Measurements from ENCODE around the gene KLHL24. TPM values are rescaled to one million over a fixed set of nuclear protein-coding genes. Genes with fewer than 3 reads are reported as not detected.
A peak's percentile ranks its signal among the peaks of the same experiment; 100 is the strongest.
"Not testable (repeated sequence)": the region's sequence is repeated elsewhere in the genome, so short reads cannot be mapped to it uniquely, and the experiment has no call there.

The KLHL24 gene
- total RNA-seq, 2 experiments from 2014 or later, result 28.9 to 31.2 TPM

GRCh38 chr3:183688874-183689273 is 53.5 kb downstream of the KLHL24 start:
- no peak overlapping the region for H3K27ac Mint-ChIP-seq
- DNase-seq, result no peak
- no peaks in the 10 kb centered on the region for H3K36me3 Mint-ChIP-seq (ENCODE audit: low read depth)
- peaks cover 4% of the 10 kb centered on the region for H3K4me1 Mint-ChIP-seq
- H3K27me3 Mint-ChIP-seq, result no peaks in the 10 kb centered on the region
- ChIA-PET CTCF (interaction anchor here (1.1 kb wide), 1 partner anchor 9 kb away, joined by 5 read pairs; the partner anchor contains the start of gene YEATS2), POLR2A (interaction anchor here (1.5 kb wide), 1 partner anchor 9 kb away, joined by 7 read pairs; the partner anchor contains the start of gene YEATS2)
- no peaks in the 10 kb centered on the region for H3K9me3 Mint-ChIP-seq
- no peak overlapping the region for H3K4me3 Mint-ChIP-seq

GRCh38 chr3:183689621-183690020 is 54.2 kb downstream of the KLHL24 start:
- H3K4me3 Mint-ChIP-seq; H3K4me1 Mint-ChIP-seq; H3K27ac Mint-ChIP-seq; H3K36me3 Mint-ChIP-seq (ENCODE audit: low read depth); CTCF ChIA-PET; H3K9me3 Mint-ChIP-seq; H3K27me3 Mint-ChIP-seq; DNase-seq: not testable (repeated sequence)
- POLR2A ChIA-PET, result interaction anchor here (1.5 kb wide), 1 partner anchor 8 kb away, joined by 7 read pairs; the partner anchor contains the start of gene YEATS2

DNA sequence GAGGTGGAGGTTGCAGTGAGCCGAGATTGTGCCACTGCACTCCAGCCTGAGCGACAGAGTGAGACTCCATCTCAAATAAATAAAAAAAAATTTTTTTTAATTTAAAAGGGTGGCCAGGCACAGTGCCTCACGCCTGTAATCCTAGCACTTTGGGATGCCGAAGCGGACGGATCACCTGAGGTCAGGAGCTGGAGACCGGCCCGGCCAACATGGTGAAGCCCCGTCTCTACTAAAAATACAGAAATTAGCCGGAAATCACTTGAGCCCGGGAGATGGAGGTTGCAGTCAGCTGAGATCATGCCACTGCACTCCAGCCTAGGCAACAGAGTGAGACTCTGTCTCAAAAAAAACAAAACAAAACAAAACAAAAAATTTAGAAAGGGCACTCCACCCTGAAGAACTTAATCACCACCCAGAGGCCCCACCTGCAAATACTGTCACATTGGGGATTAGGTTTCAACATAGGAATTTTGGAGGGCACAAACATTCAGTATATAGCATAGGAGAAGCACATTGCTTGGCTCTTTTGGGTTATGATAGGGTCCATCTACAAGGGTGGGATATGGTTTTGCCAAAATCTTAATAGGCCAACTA is 55.1 kb downstream of the KLHL24 start:
- Mint-ChIP-seq H3K27me3 (no peaks in the 10 kb centered on the region), H3K36me3 (ENCODE audit: low read depth) (no peaks in the 10 kb centered on the region), H3K27ac (no peak overlapping the region), H3K4me1 (no peaks in the 10 kb centered on the region), H3K9me3 (no peaks in the 10 kb centered on the region), H3K4me3 (no peak overlapping the region)
- DNase-seq, result no peak
- POLR2A ChIA-PET, result no interaction called here
- CTCF ChIA-PET, result no interaction called here

- H3K36me3 Mint-ChIP-seq (ENCODE audit: low read depth), result no peaks in the 10 kb centered on the region
- no peak overlapping the region for H3K4me3 Mint-ChIP-seq
Measured at GRCh38 chr3:183692436-183692835, 57.0 kb downstream of the KLHL24 start.

DNA sequence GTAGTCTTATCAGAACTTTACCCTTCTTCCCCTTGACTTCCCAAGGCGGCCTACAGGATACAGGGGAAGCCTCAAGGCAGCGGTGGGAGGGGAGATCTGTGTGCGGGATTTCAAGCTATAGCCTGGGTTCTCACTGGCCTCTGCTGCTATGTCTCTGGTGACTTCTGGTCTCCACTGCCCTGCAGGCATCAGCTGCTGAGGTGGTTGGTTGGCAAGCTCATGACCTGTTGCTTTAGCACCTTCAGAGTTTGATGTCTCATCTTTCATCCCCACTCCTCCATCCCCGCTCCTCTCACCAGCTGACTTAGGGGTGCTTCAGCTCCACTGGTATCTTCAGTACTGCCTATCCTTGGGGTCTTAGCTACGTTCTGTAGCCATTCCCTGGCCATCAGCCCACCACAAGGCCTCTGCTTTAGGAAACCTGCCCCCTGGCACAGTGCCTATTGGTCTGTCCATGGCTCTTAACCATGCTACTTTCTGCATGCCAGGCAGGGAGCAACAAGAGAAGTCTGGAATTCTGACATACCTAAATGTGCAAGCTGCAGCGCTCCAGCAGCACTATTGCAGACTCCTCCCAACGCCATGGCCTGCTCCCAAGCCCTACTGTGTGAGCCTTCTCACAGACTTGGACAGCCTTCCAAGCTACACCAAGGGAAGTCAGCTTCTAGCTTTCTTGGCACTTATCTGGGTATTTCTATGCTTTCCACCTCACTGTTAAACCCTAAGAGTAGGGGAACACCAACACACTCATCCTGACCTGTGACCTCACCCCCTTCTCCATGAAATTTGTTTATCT is 60.3 kb downstream of the KLHL24 start:
- H3K9me3 Mint-ChIP-seq, result no peaks in the 10 kb centered on the region
- H3K4me3 Mint-ChIP-seq, result no peak overlapping the region
- peaks cover 24% of the 10 kb centered on the region for H3K36me3 Mint-ChIP-seq (ENCODE audit: low read depth)
- no peak for DNase-seq
- H3K4me1 Mint-ChIP-seq, result peaks cover 26% of the 10 kb centered on the region
- no peak overlapping the region for H3K27ac Mint-ChIP-seq
- no peaks in the 10 kb centered on the region for H3K27me3 Mint-ChIP-seq
- POLR2A ChIA-PET, result no interaction called here
- CTCF ChIA-PET, result interaction anchor here (1.1 kb wide), 1 partner anchor 216 kb away, joined by 3 read pairs; no protein-coding TSS in a partner anchor

More at GRCh38 chr3:183692436-183692835, 57.0 kb downstream of the KLHL24 start:
- ChIA-PET POLR2A (interaction anchor here (1.0 kb wide), 1 partner anchor 10 kb away, joined by 3 read pairs; no protein-coding TSS in a partner anchor), CTCF (no interaction called here)
- no peak overlapping the region for H3K27ac Mint-ChIP-seq
- no peak for DNase-seq
- H3K27me3 Mint-ChIP-seq, result no peaks in the 10 kb centered on the region
- no peaks in the 10 kb centered on the region for H3K9me3 Mint-ChIP-seq
- peaks cover 5% of the 10 kb centered on the region for H3K4me1 Mint-ChIP-seq

DNA sequence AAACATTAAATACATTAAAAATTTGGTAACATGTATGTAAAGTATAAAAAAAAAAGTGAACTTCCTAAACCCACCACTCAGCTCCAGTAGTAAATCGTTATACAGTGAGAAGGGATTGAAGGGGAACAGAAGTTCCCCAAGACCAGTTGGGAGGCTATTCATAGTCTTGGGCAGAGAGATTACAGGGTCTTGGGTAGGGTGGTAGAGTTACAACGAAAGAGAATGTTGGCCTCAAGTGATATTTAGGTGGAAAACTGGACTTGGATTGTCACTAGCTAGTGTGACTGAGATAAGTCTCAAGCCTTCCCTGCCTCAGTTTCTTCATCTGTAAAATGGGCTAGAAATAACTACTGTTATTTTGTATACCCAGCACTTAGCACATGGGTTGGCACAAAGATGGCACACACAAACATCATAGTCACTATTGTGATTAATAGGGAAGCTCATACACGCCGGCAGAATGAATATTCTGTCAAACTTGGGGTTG is 61.7 kb downstream of the KLHL24 start:
- Mint-ChIP-seq H3K4me3 (peak overlapping the region; percentile 75), H3K4me1 (peaks cover 36% of the 10 kb centered on the region), H3K27me3 (no peaks in the 10 kb centered on the region), H3K27ac (peak overlapping the region; percentile 72), H3K36me3 (ENCODE audit: low read depth) (peaks cover 36% of the 10 kb centered on the region), H3K9me3 (no peaks in the 10 kb centered on the region)
- no peak for DNase-seq
- CTCF ChIA-PET, result interaction anchor here (0.8 to 1.8 kb wide), 6 partner anchors 8 to 228 kb away, joined by 3 to 7 read pairs (median 5); partner anchors contain the start of genes KLHL24 and PARL
- POLR2A ChIA-PET, result interaction anchor here (0.8 to 3.5 kb wide), 18 partner anchors 8 to 902 kb away, joined by 3 to 85 read pairs (median 4); partner anchors contain the start of genes ABCC5, KLHL24, KLHL6 and MCF2L2

DNA sequence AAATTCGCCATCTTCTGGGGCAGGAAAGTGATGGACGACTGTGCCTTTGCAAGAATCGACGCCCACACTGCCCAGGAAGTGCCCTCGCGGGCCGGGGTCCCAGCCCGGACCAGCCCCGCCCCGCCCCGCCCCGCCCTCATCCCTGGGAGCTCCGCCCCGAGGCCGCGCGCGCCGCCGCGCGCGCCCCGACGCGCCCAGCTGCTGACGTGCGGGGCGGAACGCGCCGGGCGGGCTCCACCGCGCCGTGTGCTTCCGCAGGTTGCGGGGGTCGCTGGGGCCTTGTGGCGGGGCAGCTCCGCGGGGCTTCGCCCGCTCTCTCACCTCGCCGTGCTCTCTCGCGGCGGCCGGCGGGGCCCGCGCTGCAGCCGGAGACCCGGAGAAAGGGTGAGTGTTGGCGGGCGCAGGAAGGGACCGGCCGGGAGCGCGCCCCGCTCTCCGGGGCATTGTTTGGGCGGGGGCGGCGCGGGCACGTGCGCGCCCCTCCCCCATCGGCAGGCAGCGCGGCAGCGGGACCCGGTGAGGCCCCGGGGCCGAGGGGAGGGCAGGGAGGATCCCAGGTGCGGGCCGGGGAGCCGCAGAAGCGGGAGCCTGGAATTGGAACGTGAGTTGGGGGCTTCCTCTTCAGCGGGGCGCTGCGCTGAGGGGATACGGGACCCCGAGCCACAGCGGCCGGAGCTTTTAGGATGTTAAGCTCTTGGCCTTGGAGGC is 62.3 kb downstream of the KLHL24 start, which contains the start of gene YEATS2:
TSS of gene YEATS2 (plus strand) at position 188 of the 708 bp plus-strand sequence. CDS start 17,366 bp downstream, outside the sequence.
- peak within 1 kb of the TSS; percentile 82 for H3K4me3 Mint-ChIP-seq
- POLR2A ChIA-PET, result interaction anchor here (0.6 to 3.5 kb wide), 21 partner anchors 9 to 902 kb away, joined by 3 to 85 read pairs (median 4); partner anchors contain the start of genes ABCC5, KLHL24, KLHL6 and MCF2L2
- no peaks in the 10 kb centered on the region for H3K9me3 Mint-ChIP-seq
- H3K4me1 Mint-ChIP-seq, result peaks cover 36% of the 10 kb centered on the region
- peaks cover 36% of the 10 kb centered on the region for H3K36me3 Mint-ChIP-seq (ENCODE audit: low read depth)
- CTCF ChIA-PET, result interaction anchor here (0.8 to 1.8 kb wide), 6 partner anchors 9 to 228 kb away, joined by 3 to 7 read pairs (median 5); partner anchors contain the start of genes KLHL24 and PARL
- no peaks in the 10 kb centered on the region for H3K27me3 Mint-ChIP-seq
- peak; percentile 77 for DNase-seq
- peak within 1 kb of the TSS; percentile 72 for H3K27ac Mint-ChIP-seq

DNA sequence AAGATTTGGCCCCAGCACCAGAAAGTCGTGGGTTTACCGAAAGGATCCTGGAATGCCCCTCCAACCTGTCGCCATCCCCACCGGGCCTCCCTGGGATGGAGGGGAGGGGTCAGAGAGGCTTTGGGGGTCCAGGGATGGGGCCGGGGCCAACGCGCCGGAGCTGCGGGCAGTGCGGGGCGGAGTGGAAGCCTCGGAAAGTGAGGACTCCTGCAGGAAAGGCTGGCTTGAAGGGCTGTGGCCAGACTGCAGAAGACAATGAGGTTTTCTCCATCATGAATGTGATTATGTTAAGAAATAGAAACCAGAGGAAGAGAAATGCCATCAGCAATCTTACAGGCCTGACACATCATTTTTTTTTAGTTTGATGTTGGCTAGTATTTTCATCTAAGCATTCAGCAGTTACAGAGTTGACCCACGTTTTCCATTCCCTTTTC is 62.9 kb downstream of the KLHL24 start:
- peaks cover 37% of the 10 kb centered on the region for H3K36me3 Mint-ChIP-seq (ENCODE audit: low read depth)
- ChIA-PET CTCF (interaction anchor here (1.1 to 1.8 kb wide), 4 partner anchors 61 to 229 kb away, joined by 4 to 7 read pairs (median 5); partner anchors contain the start of gene KLHL24), POLR2A (interaction anchor here (0.6 to 3.5 kb wide), 12 partner anchors 9 to 270 kb away, joined by 3 to 85 read pairs (median 6); partner anchors contain the start of genes KLHL24 and MCF2L2)
- peak; percentile 40 for DNase-seq
- H3K9me3 Mint-ChIP-seq, result no peaks in the 10 kb centered on the region
- H3K4me1 Mint-ChIP-seq, result peaks cover 42% of the 10 kb centered on the region
- H3K4me3 Mint-ChIP-seq, result peak overlapping the region; percentile 82
- H3K27me3 Mint-ChIP-seq, result no peaks in the 10 kb centered on the region
- peak overlapping the region; percentile 72 for H3K27ac Mint-ChIP-seq

DNA sequence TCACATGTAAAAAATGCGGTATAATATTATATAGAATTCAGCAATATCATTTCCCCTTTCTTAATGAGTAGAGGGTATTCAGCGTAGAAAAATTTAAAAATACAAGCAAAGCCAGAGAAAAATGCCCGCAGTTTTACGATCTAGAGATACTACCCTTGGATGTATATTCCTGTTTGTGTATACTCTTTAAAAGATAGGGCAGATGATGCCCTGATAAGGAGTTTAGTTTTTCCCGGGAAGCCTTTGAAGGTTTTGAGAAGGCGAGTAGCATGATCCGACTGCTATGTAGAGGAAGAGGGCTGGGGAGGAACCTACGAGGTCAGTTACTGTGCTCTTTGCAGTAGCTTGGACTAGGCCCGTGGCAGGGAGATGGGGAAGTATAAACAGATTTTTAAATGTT is 63.3 kb downstream of the KLHL24 start:
- H3K4me3 Mint-ChIP-seq, result peak overlapping the region; percentile 82

GRCh38 chr3:183699238-183699947 is 64.0 kb downstream of the KLHL24 start:
- POLR2A ChIA-PET, result interaction anchor here (1.3 to 3.5 kb wide), 4 partner anchors 14 to 172 kb away, joined by 4 to 85 read pairs (median 8); partner anchors contain the start of gene KLHL24
- Mint-ChIP-seq H3K4me1 (peaks cover 48% of the 10 kb centered on the region), H3K4me3 (peak overlapping the region; percentile 82), H3K9me3 (no peaks in the 10 kb centered on the region), H3K36me3 (ENCODE audit: low read depth) (peaks cover 41% of the 10 kb centered on the region), H3K27ac (peak overlapping the region; percentile 72), H3K27me3 (no peaks in the 10 kb centered on the region)
- no peak for DNase-seq
- CTCF ChIA-PET, result interaction anchor here (0.7 to 1.1 kb wide), 2 partner anchors 68 to 268 kb away, joined by 3 to 5 read pairs; no protein-coding TSS in a partner anchor

More for the DNA sequence above, 63.3 kb downstream of the KLHL24 start:
- ChIA-PET CTCF (interaction anchor here (1.1 to 1.8 kb wide), 3 partner anchors 62 to 229 kb away, joined by 4 to 5 read pairs (median 5); no protein-coding TSS in a partner anchor), POLR2A (interaction anchor here (0.6 to 3.5 kb wide), 11 partner anchors 10 to 271 kb away, joined by 3 to 85 read pairs (median 7); partner anchors contain the start of genes KLHL24 and MCF2L2)
- Mint-ChIP-seq H3K36me3 (ENCODE audit: low read depth) (peaks cover 38% of the 10 kb centered on the region), H3K27me3 (no peaks in the 10 kb centered on the region), H3K27ac (peak overlapping the region; percentile 72), H3K9me3 (no peaks in the 10 kb centered on the region), H3K4me1 (peaks cover 45% of the 10 kb centered on the region)
- no peak for DNase-seq

GRCh38 chr3:183701744-183702143 is 66.3 kb downstream of the KLHL24 start:
- peaks cover 47% of the 10 kb centered on the region for H3K36me3 Mint-ChIP-seq (ENCODE audit: low read depth)
- peaks cover 53% of the 10 kb centered on the region for H3K4me1 Mint-ChIP-seq
- POLR2A ChIA-PET, result no interaction called here
- CTCF ChIA-PET, result no interaction called here
- no peak overlapping the region for H3K4me3 Mint-ChIP-seq
- no peak for DNase-seq
- H3K27me3 Mint-ChIP-seq, result no peaks in the 10 kb centered on the region
- H3K9me3 Mint-ChIP-seq, result no peaks in the 10 kb centered on the region
- no peak overlapping the region for H3K27ac Mint-ChIP-seq
